Endothelial cell of umbilical vein (primary cell): ENCODE data around the gene CLK4. TPM values are rescaled to one million over a fixed set of nuclear protein-coding genes. Genes with fewer than 3 reads are reported as not detected.

ENCODE experiments used
- BruUV-seq: library from RNA; stranded (reverse); fragments of 400-500 nt; replicated peaks from 2 replicates; lab custom pipeline; 2021; lab: Mats Ljungman, UMichigan
- CTCF ChIA-PET: fragments of 300-600, 350-600 bp; sonication (Branson Sonifier 250); formaldehyde crosslinking; loops from one replicate; lab custom pipeline; 2021; ENCODE audit warnings: antibody characterized with exemption, inconsistent platforms; lab: Charles Lee
- POLR2A ChIA-PET: fragments of 300-600, 350-600 bp; sonication (Branson Sonifier 250); formaldehyde crosslinking; loops from one replicate; lab custom pipeline; 2021; ENCODE audit warnings: antibody characterized with exemption, inconsistent platforms; lab: Charles Lee
- DNase-seq: peaks from one replicate; pipeline ENCODE4 v3.0.0-alpha.2; 2011; ENCODE audit warnings: low read depth, low spot score
- FAIRE-seq: peaks from 2 replicates; lab custom pipeline; 2011; peaks lifted over from hg19 to GRCh38; lab: Jason Lieb, UNC
- H2AFZ ChIP-seq: 2 replicates; pipeline ENCODE4 v1.6.0; 2012; ENCODE audit warnings: low read depth, low read length, control low read depth, inconsistent platforms
- H3K27ac ChIP-seq: 2 replicates; pipeline ENCODE4 v1.5.1; 2011; ENCODE audit warnings: low read depth, mild to moderate bottlenecking, control low read depth, low read length, moderate library complexity; ENCODE audit not compliant: insufficient read depth
- H3K27me3 ChIP-seq, 2 experiments: 2 replicates each; pipeline versions ENCODE4 v1.6.0 to v1.6.1; 2011; ENCODE audit warnings: low read length in 2 of 2, mixed read lengths in 1 of 2; ENCODE audit not compliant: control insufficient read depth in 2 of 2, insufficient read depth in 2 of 2
- H3K36me3 ChIP-seq, 2 experiments: 2 replicates in 1 of 2; 3 replicates in 1 of 2; pipeline ENCODE4 v1.5.1; 2011; ENCODE audit warnings: low read length in 2 of 2, mild to moderate bottlenecking in 1 of 2, moderate library complexity in 1 of 2; ENCODE audit not compliant: control insufficient read depth in 2 of 2, insufficient read depth in 2 of 2; ENCODE audit errors: extremely low read depth in 1 of 2
- H3K4me1 ChIP-seq: 3 replicates; pipeline ENCODE4 v1.5.1; 2011; ENCODE audit warnings: mild to moderate bottlenecking, low read length; ENCODE audit not compliant: control insufficient read depth, insufficient read depth; ENCODE audit errors: extremely low read depth
- H3K4me2 ChIP-seq: 2 replicates; pipeline ENCODE4 v1.6.1; 2011; ENCODE audit warnings: low read length, control low read depth, mixed read lengths; ENCODE audit not compliant: insufficient read depth
- H3K4me3 ChIP-seq, 3 experiments: fragments of 200-600 bp in 1 of 3; sonication (generic), shearing (Covaris generic) in 1 of 3; replicated peaks in 1 of 3; 2 replicates each; pipeline ENCODE4 v1.5.1; 2011 to 2016; ENCODE audit warnings: control low read depth in 3 of 3, low read length in 3 of 3, mild to moderate bottlenecking in 2 of 3, inconsistent platforms in 1 of 3, low read depth in 1 of 3, moderate library complexity in 1 of 3; ENCODE audit not compliant: insufficient read depth in 1 of 3
- H3K79me2 ChIP-seq: 2 replicates; pipeline ENCODE4 v1.6.0; 2012; ENCODE audit warnings: low read length, inconsistent platforms; ENCODE audit not compliant: control insufficient read depth, insufficient read depth
- H3K9ac ChIP-seq: replicated peaks from 2 replicates; pipeline ENCODE3; 2011; ENCODE audit warnings: low read length, control low read depth; ENCODE audit not compliant: insufficient read depth; ENCODE audit errors: extremely low read depth
- H3K9me1 ChIP-seq: replicated peaks from 3 replicates; pipeline ENCODE4 v1.6.0; 2011; ENCODE audit warnings: mild to moderate bottlenecking, low read length; ENCODE audit not compliant: control insufficient read depth, insufficient read depth; ENCODE audit errors: extremely low read depth
- H3K9me3 ChIP-seq: replicated peaks from 2 replicates; pipeline ENCODE4 v1.5.1; 2012; ENCODE audit warnings: low read length, inconsistent platforms; ENCODE audit not compliant: control insufficient read depth, insufficient read depth
- H4K20me1 ChIP-seq: replicated peaks from 2 replicates; pipeline ENCODE3; 2011; ENCODE audit warnings: mild to moderate bottlenecking, low read length; ENCODE audit not compliant: control insufficient read depth, insufficient read depth; ENCODE audit errors: extremely low read depth
- CTCF ChIP-seq, 2 donors: IDR thresholded peaks; 1 replicate in 1 of 2; 2 replicates in 1 of 2; pipeline ENCODE4 v1.5.1; 2011; ENCODE audit warnings: low read length in 2 of 2, mild to moderate bottlenecking in 2 of 2, moderate library complexity in 2 of 2, control low read depth in 1 of 2, inconsistent platforms in 1 of 2, low read depth in 1 of 2; ENCODE audit not compliant: insufficient read depth in 1 of 2; ENCODE audit errors: extremely low read depth in 1 of 2
- EZH2 ChIP-seq: IDR thresholded peaks from 2 replicates; pipeline ENCODE4 v1.6.1; 2012; ENCODE audit warnings: borderline replicate concordance, low read depth, mild to moderate bottlenecking, moderate library complexity, low read length, inconsistent platforms; ENCODE audit not compliant: severe bottlenecking
- FOS ChIP-seq: IDR thresholded peaks from 2 replicates; pipeline ENCODE4 v1.6.1; 2011; ENCODE audit warnings: mild to moderate bottlenecking, low read length, moderate library complexity, borderline replicate concordance; ENCODE audit not compliant: insufficient read depth
- GATA2 ChIP-seq: IDR thresholded peaks from 2 replicates; pipeline ENCODE4 v1.7.0; 2011; ENCODE audit warnings: low read depth, mild to moderate bottlenecking, moderate library complexity, mixed read lengths, low read length; ENCODE audit not compliant: insufficient read length, insufficient read depth
- JUN ChIP-seq: IDR thresholded peaks from 2 replicates; pipeline ENCODE4 v1.6.1; 2011; ENCODE audit warnings: borderline replicate concordance, low read depth; ENCODE audit not compliant: insufficient read length, insufficient read depth
- MAX ChIP-seq: IDR thresholded peaks from 2 replicates; pipeline ENCODE4 v1.6.1; 2011; ENCODE audit not compliant: insufficient read depth, insufficient read length
- MYC ChIP-seq: IDR thresholded peaks from one replicate; pipeline ENCODE4 v1.6.1; 2011; ENCODE audit warnings: mild to moderate bottlenecking, low read depth, low read length
- POLR2A ChIP-seq: IDR thresholded peaks from 2 replicates; pipeline ENCODE4 v1.6.1; 2012; ENCODE audit warnings: low read depth, mild to moderate bottlenecking, control low read depth, low read length
- POLR2AphosphoS5 ChIP-seq: IDR thresholded peaks from 2 replicates; pipeline ENCODE4 v1.6.1; 2012; ENCODE audit warnings: low read depth, mild to moderate bottlenecking, control low read depth, low read length, moderate library complexity; ENCODE audit not compliant: insufficient read depth
- dilution Hi-C: fragments of 300-500 bp; cut with MboI; formaldehyde crosslinking; loops from one replicate; pipeline ENCODE4 v1.15.0; 2019; ENCODE audit warnings: low sequenced_read_pairs; ENCODE audit not compliant: extremely low pct_ligation_motif_present
- intact Hi-C: fragments of 100-400 bp; cut with micrococcal nuclease; formaldehyde crosslinking; loops from one replicate; pipeline ENCODE4 v1.10.0; 2022
- polyA plus RNA-seq, 4 experiments: library from polyadenylated mRNA; depleted of rRNA in 3 of 4; stranded (reverse) in 3 of 4; unstranded in 1 of 4; fragments of >200 nt; gene quantifications; 2 replicates each; pipeline versions ENCODE4 v1.2.1 to v1.2.3, GENCODE V29; 2011 to 2012; ENCODE audit warnings: missing spikeins in 1 of 4
- total RNA-seq: library from RNA; stranded (reverse); gene quantifications from 2 replicates; pipeline ENCODE4 v1.2.3, GENCODE V29; 2021

The CLK4 gene
- total and polyA plus RNA-seq, 2 donors (not counting 3 experiments of a cell fraction or from before 2014, with no cell fraction given) = 7.0 to 19.2 TPM

- no peak for TF ChIP-seq POLR2AphosphoS5
- peak; percentile 47 for TF ChIP-seq EZH2
- TF ChIP-seq FOS = no peak
- TF ChIP-seq MYC = no peak
- peaks cover 39 to 58% of the 10 kb centered on the region in 2 experiments for H3K27me3 ChIP-seq
- FAIRE-seq (no peak), DNase-seq (no peak)
- H3K9ac ChIP-seq = no peak overlapping the region
- no peak overlapping the region for H2AFZ ChIP-seq
- no peaks in the 10 kb centered on the region for H3K36me3 ChIP-seq
- dilution Hi-C loops (no loop called here), intact Hi-C loops (no loop called here)
- no peaks in the 10 kb centered on the region for H3K9me3 ChIP-seq
- no TSS peak for BruUV-seq
- no peak overlapping the region for H3K4me2 ChIP-seq
- CTCF ChIA-PET = interaction anchor here (0.5 to 1.5 kb wide), 3 partner anchors 12 to 353 kb away, joined by 3 to 5 read pairs (median 4); no protein-coding TSS in a partner anchor
- no peaks in the 10 kb centered on the region for H4K20me1 ChIP-seq
- POLR2A ChIA-PET = no interaction called here
- H3K79me2 ChIP-seq = no peaks in the 10 kb centered on the region
- no peaks in the 10 kb centered on the region for H3K9me1 ChIP-seq
- H3K4me3 ChIP-seq = no peak overlapping the region
- no peak overlapping the region for H3K27ac ChIP-seq
- peaks cover 6% of the 10 kb centered on the region for H3K4me1 ChIP-seq
Measured at GRCh38 chr5:178588769-178589168, 38.1 kb downstream of the CLK4 start.

- ChIA-PET CTCF (interaction anchor here (0.5 to 1.8 kb wide), 5 partner anchors 8 to 353 kb away, joined by 3 to 8 read pairs (median 4); no protein-coding TSS in a partner anchor), POLR2A (interaction anchor here (0.6 kb wide), 1 partner anchor 1847 kb away, joined by 4 read pairs; no protein-coding TSS in a partner anchor)
- H2AFZ ChIP-seq = no peak overlapping the region
- TF ChIP-seq MYC (no peak), EZH2 (no peak), CTCF (IDR thresholded peaks at IDR 0.05; ENCODE audit: extremely low read depth in 1 of 2, insufficient read depth in 1 of 2, low read depth in 1 of 2, low read length in 2 of 2) (no peak), POLR2A (no peak), MAX (no peak), POLR2AphosphoS5 (no peak), FOS (no peak), GATA2 (no peak), JUN (no peak)
- H3K9me3 ChIP-seq = no peaks in the 10 kb centered on the region
- H3K36me3 ChIP-seq = no peaks in the 10 kb centered on the region
- peaks cover 6% of the 10 kb centered on the region for H3K4me1 ChIP-seq
- DNase-seq (no peak), FAIRE-seq (no peak)
- intact Hi-C loops (no loop called here), dilution Hi-C loops (no loop called here)
- no peak overlapping the region for H3K4me2 ChIP-seq
- no peaks in the 10 kb centered on the region for H3K9me1 ChIP-seq
- H3K9ac ChIP-seq = no peak overlapping the region
- H3K27ac ChIP-seq = no peak overlapping the region
- no peak overlapping the region for H3K4me3 ChIP-seq
- H3K79me2 ChIP-seq = no peaks in the 10 kb centered on the region
- BruUV-seq = no TSS peak
- no peaks in the 10 kb centered on the region for H4K20me1 ChIP-seq
- H3K27me3 ChIP-seq = peaks cover 39 to 58% of the 10 kb centered on the region in 2 experiments
Measured at GRCh38 chr5:178587763-178588611, 38.9 kb downstream of the CLK4 start.
